IPS-NIHi7 (cell line): ENCODE data around the gene ZNF488.

Source experiments
- DNase-seq: peaks from one replicate; pipeline ENCODE4 v3.0.0; 2012; ENCODE audit warnings: mixed read lengths; ENCODE audit errors: extremely low spot score

ZNF488 gene

DNA sequence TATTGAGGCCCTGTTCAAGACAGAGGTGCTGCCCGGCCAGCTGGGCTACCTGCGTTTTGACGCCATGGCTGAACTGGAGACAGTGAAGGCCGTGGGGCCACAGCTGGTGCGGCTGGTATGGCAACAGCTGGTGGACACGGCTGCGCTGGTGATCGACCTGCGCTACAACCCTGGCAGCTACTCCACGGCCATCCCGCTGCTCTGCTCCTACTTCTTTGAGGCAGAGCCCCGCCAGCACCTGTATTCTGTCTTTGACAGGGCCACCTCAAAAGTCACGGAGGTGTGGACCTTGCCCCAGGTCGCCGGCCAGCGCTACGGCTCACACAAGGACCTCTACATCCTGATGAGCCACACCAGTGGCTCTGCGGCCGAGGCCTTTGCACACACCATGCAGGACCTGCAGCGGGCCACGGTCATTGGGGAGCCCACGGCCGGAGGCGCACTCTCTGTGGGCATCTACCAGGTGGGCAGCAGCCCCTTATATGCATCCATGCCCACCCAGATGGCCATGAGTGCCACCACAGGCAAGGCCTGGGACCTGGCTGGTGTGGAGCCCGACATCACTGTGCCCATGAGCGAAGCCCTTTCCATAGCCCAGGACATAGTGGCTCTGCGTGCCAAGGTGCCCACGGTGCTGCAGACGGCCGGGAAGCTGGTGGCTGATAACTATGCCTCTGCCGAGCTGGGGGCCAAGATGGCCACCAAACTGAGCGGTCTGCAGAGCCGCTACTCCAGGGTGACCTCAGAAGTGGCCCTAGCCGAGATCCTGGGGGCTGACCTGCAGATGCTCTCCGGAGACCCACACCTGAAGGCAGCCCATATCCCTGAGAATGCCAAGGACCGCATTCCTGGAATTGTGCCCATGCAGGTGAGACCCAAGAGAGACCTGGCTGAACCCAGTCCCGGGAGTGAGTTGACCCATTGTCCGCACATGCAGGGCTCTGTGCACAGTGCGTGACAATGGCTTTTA is 33.1 kb downstream of the ZNF488 start:
- no peak for DNase-seq

DNA sequence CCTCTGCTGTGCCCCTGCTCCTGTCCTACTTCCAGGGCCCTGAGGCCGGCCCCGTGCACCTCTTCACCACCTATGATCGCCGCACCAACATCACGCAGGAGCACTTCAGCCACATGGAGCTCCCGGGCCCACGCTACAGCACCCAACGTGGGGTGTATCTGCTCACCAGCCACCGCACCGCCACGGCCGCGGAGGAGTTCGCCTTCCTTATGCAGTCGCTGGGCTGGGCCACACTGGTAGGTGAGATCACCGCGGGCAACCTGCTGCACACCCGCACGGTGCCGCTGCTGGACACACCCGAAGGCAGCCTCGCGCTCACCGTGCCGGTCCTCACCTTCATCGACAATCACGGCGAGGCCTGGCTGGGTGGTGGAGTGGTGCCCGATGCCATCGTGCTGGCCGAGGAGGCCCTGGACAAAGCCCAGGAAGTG is 34.1 kb downstream of the ZNF488 start:
- no peak for DNase-seq

- no peak for DNase-seq
These were observed 34.6 kb downstream of the ZNF488 start for GRCh38 chr10:47349516-47349915.

GRCh38 chr10:47348661-47349470 is 35.2 kb downstream of the ZNF488 start:
- no peak for DNase-seq

DNA sequence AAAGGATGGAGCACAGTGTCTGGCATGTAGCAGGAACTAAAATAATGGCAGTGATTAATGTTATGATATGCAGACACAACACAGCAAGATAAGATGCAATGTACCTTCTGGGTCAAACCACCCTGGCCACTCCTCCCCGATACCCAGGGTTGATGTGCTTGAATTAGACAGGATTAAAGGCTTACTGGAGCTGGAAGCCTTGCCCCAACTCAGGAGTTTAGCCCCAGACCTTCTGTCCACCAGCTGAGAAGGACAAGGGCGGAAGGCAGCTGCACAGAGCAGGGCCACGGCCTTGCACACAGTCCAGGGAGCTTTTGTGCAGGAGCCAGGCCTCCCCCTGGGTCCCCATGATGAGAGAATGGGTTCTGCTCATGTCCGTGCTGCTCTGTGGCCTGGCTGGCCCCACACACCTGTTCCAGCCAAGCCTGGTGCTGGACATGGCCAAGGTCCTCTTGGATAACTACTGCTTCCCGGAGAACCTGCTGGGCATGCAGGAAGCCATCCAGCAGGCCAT is 35.9 kb downstream of the ZNF488 start, which contains the start of gene RBP3:
Gene RBP3 (plus strand): TSS at position 226 of the 514 bp plus-strand sequence. CDS start 122 bp downstream, at position 348.
- no peak for DNase-seq

- DNase-seq, result no peak
These were observed 36.8 kb downstream of the ZNF488 start for GRCh38 chr10:47347303-47347675.

GRCh38 chr10:47346581-47347302 is 37.4 kb downstream of the ZNF488 start:
- no peak for DNase-seq

DNA sequence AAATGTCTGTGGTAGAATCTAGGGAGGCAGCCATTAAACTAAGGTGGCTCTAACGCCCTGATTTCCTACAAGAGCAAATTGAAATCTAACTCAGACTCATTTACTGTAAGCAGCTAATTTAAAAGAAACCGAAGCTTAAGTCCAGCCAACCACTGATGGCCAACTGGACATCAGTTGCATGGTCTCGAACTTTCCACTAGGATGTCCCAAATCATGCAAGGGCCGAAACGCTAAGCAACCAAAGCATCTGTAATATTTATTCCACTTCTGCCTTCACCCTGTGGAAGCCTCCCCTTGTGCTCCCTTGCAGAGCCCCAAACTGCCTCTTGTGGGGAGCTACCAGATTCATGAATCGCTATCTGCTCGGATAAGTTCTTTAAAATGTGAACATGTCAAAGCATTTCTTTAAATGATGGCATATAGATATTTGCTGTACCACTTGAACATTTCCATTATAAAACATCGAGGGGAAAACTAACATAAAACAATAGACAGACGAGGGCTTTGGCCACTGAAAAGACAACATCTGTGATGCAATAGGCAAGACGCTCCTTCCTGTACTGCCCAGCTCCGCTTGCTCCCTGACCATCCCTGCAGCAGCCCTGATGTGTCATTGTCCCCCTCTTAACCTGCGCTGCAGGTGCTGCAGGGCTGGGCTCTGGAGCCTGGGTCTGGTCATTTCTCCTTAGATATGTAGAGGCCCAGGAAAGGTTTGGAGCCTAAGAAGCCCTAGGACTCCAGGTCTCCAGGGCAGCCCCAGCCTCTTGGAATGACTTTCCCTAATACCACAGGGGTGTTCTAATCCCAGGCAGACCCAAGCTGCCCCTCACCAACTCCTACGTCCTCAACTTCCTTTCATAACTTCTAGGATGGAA is 38.9 kb downstream of the ZNF488 start:
- DNase-seq, result no peak

DNA sequence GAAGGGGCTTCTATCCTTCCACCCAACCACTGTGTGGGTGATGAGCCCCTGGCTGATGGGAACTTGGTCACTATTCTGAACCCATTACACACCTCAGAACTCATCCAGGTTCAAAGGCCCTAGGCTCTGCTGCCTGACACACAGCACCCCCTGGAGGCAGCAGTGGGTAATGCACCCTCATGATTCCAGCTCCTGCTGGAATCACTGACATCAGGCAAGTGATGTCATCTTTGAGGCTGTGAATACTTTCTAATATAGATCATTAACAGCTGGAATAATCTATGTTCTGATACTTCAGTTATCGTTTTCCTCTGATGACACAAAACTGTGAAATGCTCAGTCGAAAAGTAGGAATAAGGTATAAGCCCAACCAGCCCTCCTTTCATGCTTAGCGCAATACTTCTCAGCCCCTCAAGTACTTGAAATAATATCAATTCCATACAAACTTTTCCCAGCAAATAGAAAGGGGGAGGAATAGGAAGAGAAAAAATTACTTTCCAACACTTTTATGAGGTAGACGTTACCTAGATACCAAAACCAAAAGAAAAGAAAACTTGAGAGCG is 43.4 kb downstream of the ZNF488 start:
- DNase-seq, result peak; percentile 89

- no peak for DNase-seq
These were observed 44.1 kb downstream of the ZNF488 start for GRCh38 chr10:47339759-47340607.

DNA sequence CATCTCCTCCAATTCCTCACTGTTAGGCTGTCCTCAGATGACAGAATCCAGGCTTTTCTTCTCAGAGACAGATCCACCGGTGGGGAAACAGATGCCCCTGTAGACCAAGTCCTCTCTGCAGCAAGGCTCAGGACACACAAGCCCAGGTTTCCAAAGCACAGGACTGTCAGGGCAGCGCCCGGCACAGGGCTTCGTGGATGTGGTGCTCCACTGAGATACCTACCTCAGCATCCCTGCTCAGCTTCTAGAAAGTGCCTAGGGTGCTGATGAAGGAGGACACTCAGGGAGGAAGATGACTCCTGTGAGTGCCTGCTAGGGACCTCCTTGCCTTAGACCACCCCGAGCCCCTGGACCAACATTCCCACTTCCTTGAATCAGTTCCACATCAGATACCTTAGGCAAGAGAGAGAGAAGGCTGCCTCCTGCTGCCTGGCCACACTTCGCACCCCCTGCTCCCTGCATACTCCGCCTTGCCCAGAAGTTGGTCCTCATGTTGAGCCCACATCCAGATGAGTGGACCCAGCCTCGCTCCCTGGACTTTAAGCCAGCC is 44.8 kb downstream of the ZNF488 start:
- no peak for DNase-seq

GRCh38 chr10:47337310-47337709 is 46.8 kb downstream of the ZNF488 start:
- no peak for DNase-seq

- no peak for DNase-seq
These were observed 47.5 kb downstream of the ZNF488 start for GRCh38 chr10:47336387-47337134.

- DNase-seq, result no peak
These were observed 48.2 kb downstream of the ZNF488 start for GRCh38 chr10:47335906-47336305.

DNA sequence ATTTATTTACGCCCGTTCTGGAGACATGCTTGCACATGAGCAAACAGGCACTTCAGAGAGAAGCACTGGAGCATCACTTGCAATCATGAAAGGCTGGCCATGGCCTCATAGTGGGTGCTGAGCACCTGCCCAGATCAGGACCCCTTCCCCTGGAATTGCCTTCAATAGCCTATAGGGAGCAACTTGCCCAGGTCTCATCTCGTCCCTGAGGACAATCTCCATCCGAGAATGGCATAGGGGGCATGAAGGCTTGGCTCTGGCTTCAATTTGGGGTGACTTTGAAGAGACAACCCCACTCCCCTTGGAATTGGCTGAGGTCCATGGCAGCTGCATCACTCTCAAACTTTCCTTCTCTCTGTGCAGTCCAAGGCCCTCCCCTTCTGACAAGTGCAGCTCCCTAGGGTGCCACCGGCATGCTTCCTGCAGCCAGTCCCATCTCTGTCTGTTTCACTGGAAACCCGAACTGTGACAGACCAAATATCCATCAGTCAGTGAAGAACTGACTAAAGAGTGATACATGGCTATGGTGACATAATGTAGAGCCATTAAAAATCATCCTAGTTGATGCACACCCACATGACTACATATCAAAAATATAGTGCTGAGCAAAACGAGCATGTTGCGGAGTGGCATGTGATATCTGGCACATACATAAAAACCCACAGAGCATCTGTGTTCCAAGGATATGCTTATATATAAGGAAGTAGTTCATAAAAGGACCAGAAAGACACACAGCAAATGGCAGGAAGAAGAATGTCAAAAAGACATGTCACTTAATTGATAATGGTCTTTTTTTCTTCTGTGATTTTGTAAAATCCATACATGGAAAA is 49.4 kb downstream of the ZNF488 start:
- DNase-seq, result no peak

- DNase-seq, result no peak
These were observed 50.6 kb downstream of the ZNF488 start for GRCh38 chr10:47333532-47333931.

DNA sequence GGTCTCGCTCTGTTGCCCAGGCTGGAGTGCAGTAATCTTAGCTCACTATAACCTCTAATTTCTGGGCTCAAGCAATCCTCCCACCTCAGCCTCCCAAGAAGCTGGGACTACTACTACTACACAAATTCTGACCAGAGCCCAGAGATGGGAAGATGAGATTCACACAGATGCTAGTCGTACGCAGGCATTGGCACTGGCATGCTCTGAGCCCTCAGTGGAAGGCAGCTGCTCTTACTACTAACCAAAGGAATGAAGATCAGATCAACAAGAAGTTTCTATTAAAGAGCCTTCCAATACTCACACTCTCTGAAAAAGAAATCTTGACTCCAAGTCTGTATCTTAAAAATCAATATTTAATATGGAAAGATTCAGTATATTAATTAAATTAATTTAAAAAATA is 51.1 kb downstream of the ZNF488 start:
- DNase-seq, result no peak
